ENCODE measurements around the gene RHBDL1.

The RHBDL1 gene

GRCh38 chr16:674968-675883 is at the start of gene RHBDL1:
RHBDL1 (plus strand) TSS chr16:675671; CDS start chr16:675791, 120 bp downstream.
- no peak for DNase-seq

GRCh38 chr16:625977-626765 is 49.3 kb upstream of the RHBDL1 start:
- no peak for DNase-seq

GRCh38 chr16:626787-627453 is 48.6 kb upstream of the RHBDL1 start:
- no peak for DNase-seq

GRCh38 chr16:627454-628239 is 47.8 kb upstream of the RHBDL1 start:
- DNase-seq: no peak

- no peak for DNase-seq
These were observed 47.0 kb upstream of the RHBDL1 start for GRCh38 chr16:628321-629061.

GRCh38 chr16:629185-629832 is 46.2 kb upstream of the RHBDL1 start:
- DNase-seq: no peak

GRCh38 chr16:629833-630248 is 45.6 kb upstream of the RHBDL1 start:
- DNase-seq: no peak

- no peak for DNase-seq
These were observed 45.1 kb upstream of the RHBDL1 start for GRCh38 chr16:630249-630814.

- DNase-seq: no peak
These were observed 44.6 kb upstream of the RHBDL1 start, which contains the start of gene WFIKKN1 for GRCh38 chr16:630815-631405. WFIKKN1 (plus strand) TSS chr16:630985; CDS start chr16:631254, 269 bp downstream.

- DNase-seq: no peak
These were observed 43.6 kb upstream of the RHBDL1 start for GRCh38 chr16:631808-632358.

GRCh38 chr16:632486-633335 is 42.8 kb upstream of the RHBDL1 start:
- no peak for DNase-seq

GRCh38 chr16:633336-634050 is 42.0 kb upstream of the RHBDL1 start:
- no peak for DNase-seq

GRCh38 chr16:634051-634670 is 41.3 kb upstream of the RHBDL1 start:
- DNase-seq: no peak

GRCh38 chr16:634996-635395 is 40.5 kb upstream of the RHBDL1 start:
- DNase-seq: no peak

- DNase-seq: no peak
These were observed 39.8 kb upstream of the RHBDL1 start for GRCh38 chr16:635573-636205.

- no peak for DNase-seq
These were observed 39.0 kb upstream of the RHBDL1 start, which contains the start of gene METTL26 for GRCh38 chr16:636206-637080. METTL26 (minus strand) TSS chr16:636305; CDS start chr16:636290, 15 bp downstream.

Data from cortex of kidney (tissue), 1 donor.